WTC11 (cell line): ENCODE measurements around the gene PPP3CA. TPM values are rescaled to one million over a fixed set of nuclear protein-coding genes. Genes with fewer than 3 reads are reported as not detected.

Source experiments
- ATAC-seq: fragments of 200-7000 bp; cut with Tn5 transposase; 2 replicates; pipeline ENCODE4 v1.10.0; 2021; ENCODE audit warnings: mild to moderate bottlenecking, moderate library complexity
- CTCF ChIA-PET: fragments of 300-600 bp; sonication (Branson Sonifier 250); formaldehyde crosslinking; loops from one replicate; lab custom pipeline; 2021; ENCODE audit warnings: antibody characterized with exemption; lab: Charles Lee
- POLR2A ChIA-PET: fragments of 350-600 bp; sonication (Branson Sonifier 250); formaldehyde crosslinking; loops from one replicate; lab custom pipeline; 2021; ENCODE audit warnings: antibody characterized with exemption; lab: Charles Lee
- DNase-seq: peaks from one replicate; pipeline ENCODE4 v3.0.0; 2021; ENCODE audit warnings: low spot score
- H3K27ac Mint-ChIP-seq: 2 replicates; pipeline ENCODE4 v1.8.0; 2021; ENCODE audit warnings: mixed read lengths
- H3K27me3 Mint-ChIP-seq: 2 replicates; pipeline ENCODE4 v1.8.0; 2021; ENCODE audit warnings: low read depth, mild to moderate bottlenecking, moderate library complexity, mixed read lengths
- H3K36me3 Mint-ChIP-seq: 2 replicates; pipeline ENCODE4 v1.8.0; 2021; ENCODE audit warnings: mixed read lengths
- H3K4me1 Mint-ChIP-seq: 2 replicates; pipeline ENCODE4 v1.8.0; 2022; ENCODE audit warnings: mixed read lengths
- H3K4me3 Mint-ChIP-seq: 2 replicates; pipeline ENCODE4 v1.8.0; 2021; ENCODE audit warnings: mild to moderate bottlenecking, moderate library complexity, mixed read lengths
- H3K9me3 Mint-ChIP-seq: 2 replicates; pipeline ENCODE4 v1.8.0; 2021; ENCODE audit warnings: mixed read lengths
- ATF2 ChIP-seq: sonication (generic); formaldehyde crosslinking; IDR thresholded peaks from 2 replicates; pipeline ENCODE4 v1.8.1; 2022; ENCODE audit warnings: low read depth, missing genetic modification reagents, borderline replicate concordance
- ATF6 ChIP-seq: sonication (generic); formaldehyde crosslinking; IDR thresholded peaks from 2 replicates; pipeline ENCODE4 v1.8.1; 2023; ENCODE audit warnings: mild to moderate bottlenecking, missing genetic modification reagents
- CREM ChIP-seq: sonication (generic); formaldehyde crosslinking; IDR thresholded peaks from 2 replicates; pipeline ENCODE4 v1.8.1; 2022; ENCODE audit warnings: mild to moderate bottlenecking, missing genetic modification reagents, moderate library complexity
- ESRRA ChIP-seq: sonication (generic); formaldehyde crosslinking; IDR thresholded peaks from 2 replicates; pipeline ENCODE4 v1.8.1; 2022; ENCODE audit warnings: mild to moderate bottlenecking, missing genetic modification reagents, borderline replicate concordance
- GRHL2 ChIP-seq: fragments of 250-450 bp; sonication (Bioruptor Pico); IDR thresholded peaks from 2 replicates; pipeline ENCODE4 v1.8.0; 2022; ENCODE audit warnings: mild to moderate bottlenecking, moderate library complexity; ENCODE audit not compliant: insufficient replicate concordance, severe bottlenecking
- MXD4 ChIP-seq: fragments of 250-450 bp; sonication (Bioruptor Pico); IDR thresholded peaks from 2 replicates; pipeline ENCODE4 v1.8.0; 2021; ENCODE audit warnings: mild to moderate bottlenecking, moderate library complexity, borderline replicate concordance
- NFATC4 ChIP-seq: fragments of 250-450 bp; sonication (Bioruptor Pico); IDR thresholded peaks from 2 replicates; pipeline ENCODE4 v1.9.0; 2021; ENCODE audit warnings: mild to moderate bottlenecking
- PRRX2 ChIP-seq: fragments of 250-450 bp; sonication (Bioruptor Pico); IDR thresholded peaks from 2 replicates; pipeline ENCODE4 v1.8.0; 2021; ENCODE audit warnings: mild to moderate bottlenecking
- ZNF263 ChIP-seq: sonication (generic); formaldehyde crosslinking; IDR thresholded peaks from 2 replicates; pipeline ENCODE4 v1.8.1; 2022; ENCODE audit warnings: low read depth, mild to moderate bottlenecking, moderate library complexity, missing genetic modification reagents
- ZNF396 ChIP-seq: fragments of 250-450 bp; sonication (Bioruptor Pico); IDR thresholded peaks from 2 replicates; pipeline ENCODE4 v1.8.0; 2021; ENCODE audit warnings: mild to moderate bottlenecking, moderate library complexity, borderline replicate concordance
- total RNA-seq: library from RNA; stranded (reverse); gene quantifications from 3 replicates; pipeline ENCODE4 v1.2.3, GENCODE V29; 2021
- TF ChIP-seq, protein P1 (sequence below): fragments of 250-450 bp; sonication (Bioruptor Pico); conservative IDR thresholded peaks from 2 replicates; pipeline ENCODE4 v1.9.0; 2021; ENCODE audit warnings: mild to moderate bottlenecking
- TF ChIP-seq, protein P2 (sequence below): fragments of 250-450 bp; sonication (Bioruptor Pico); IDR thresholded peaks from 2 replicates; pipeline ENCODE4 v1.8.0; 2021; ENCODE audit warnings: mild to moderate bottlenecking
- TF ChIP-seq, protein P3 (sequence below): sonication (generic); formaldehyde crosslinking; IDR thresholded peaks from 2 replicates; pipeline ENCODE4 v1.8.1; 2023; ENCODE audit warnings: mild to moderate bottlenecking, missing genetic modification reagents

PPP3CA gene
- total RNA-seq, 1 experiment from 2014 or later = 41.6 TPM

- peaks cover 42% of the 10 kb centered on the region for H3K4me1 Mint-ChIP-seq
- ATAC-seq = no peak
- H3K9me3 Mint-ChIP-seq = no peaks in the 10 kb centered on the region
- H3K27me3 Mint-ChIP-seq = no peaks in the 10 kb centered on the region
- ChIA-PET CTCF (interaction anchor here (1.3 kb wide), 1 partner anchor 19 kb away, joined by 4 read pairs; no protein-coding TSS in a partner anchor), POLR2A (no interaction called here)
- no peak for TF ChIP-seq NFATC4
- TF ChIP-seq ESRRA (CRISPR knock-in tag) = no peak
- no peak for TF ChIP-seq ATF2 (CRISPR knock-in tag)
- no peak for TF ChIP-seq CREM (CRISPR knock-in tag)
- no peak for TF ChIP-seq ZNF263 (CRISPR knock-in tag)
- no peak for TF ChIP-seq GRHL2 (CRISPR knock-in tag)
- H3K27ac Mint-ChIP-seq = no peak overlapping the region
- no peak overlapping the region for H3K4me3 Mint-ChIP-seq
- DNase-seq = no peak
- no peaks in the 10 kb centered on the region for H3K36me3 Mint-ChIP-seq
Measured at GRCh38 chr4:100985576-100985975, 361.8 kb downstream of the PPP3CA start.

GRCh38 chr4:100984901-100985300 is 362.4 kb downstream of the PPP3CA start:
- DNase-seq = no peak
- Mint-ChIP-seq H3K4me3 (no peak overlapping the region), H3K27ac (no peak overlapping the region), H3K9me3 (no peaks in the 10 kb centered on the region), H3K36me3 (no peaks in the 10 kb centered on the region), H3K27me3 (no peaks in the 10 kb centered on the region), H3K4me1 (peaks cover 42% of the 10 kb centered on the region)
- POLR2A ChIA-PET = no interaction called here
- TF ChIP-seq ZNF396 (CRISPR knock-in tag) (no peak), MXD4 (CRISPR knock-in tag) (no peak), PRRX2 (CRISPR knock-in tag) (no peak), CREM (CRISPR knock-in tag) (no peak)
- TF ChIP-seq, protein P1, sequence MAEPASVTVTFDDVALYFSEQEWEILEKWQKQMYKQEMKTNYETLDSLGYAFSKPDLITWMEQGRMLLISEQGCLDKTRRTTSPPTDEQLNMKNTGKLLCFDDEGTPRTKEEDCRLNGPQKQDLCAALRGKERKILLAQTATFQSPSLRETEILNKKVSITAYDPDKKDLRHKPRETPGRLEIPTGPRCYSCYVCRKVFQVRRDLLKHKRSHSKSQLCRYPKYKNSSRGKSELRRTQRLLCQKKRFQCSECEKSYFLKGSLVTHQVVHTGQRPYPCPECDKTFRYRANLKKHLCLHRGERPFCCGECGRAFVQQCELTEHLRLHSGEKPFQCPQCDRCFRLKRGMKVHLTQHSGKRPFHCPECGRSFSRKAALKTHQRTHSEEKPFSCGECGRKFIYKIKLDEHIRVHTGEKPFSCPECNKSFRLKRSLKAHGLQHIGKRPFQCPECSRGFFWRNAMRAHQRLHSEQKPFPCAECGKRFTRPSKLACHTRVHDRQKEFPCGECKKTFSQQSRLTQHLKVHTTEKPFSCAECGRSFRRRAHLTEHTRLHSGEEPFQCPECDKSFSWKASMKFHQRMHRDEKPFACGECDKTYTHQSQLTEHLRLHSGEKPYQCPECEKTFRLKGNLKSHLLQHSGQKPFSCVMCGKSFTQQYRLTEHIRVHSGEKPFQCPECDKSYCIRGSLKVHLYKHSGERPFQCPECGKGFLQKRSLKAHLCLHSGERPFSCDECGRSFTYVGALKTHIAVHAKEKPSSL = no peak
- TF ChIP-seq, protein P2, sequence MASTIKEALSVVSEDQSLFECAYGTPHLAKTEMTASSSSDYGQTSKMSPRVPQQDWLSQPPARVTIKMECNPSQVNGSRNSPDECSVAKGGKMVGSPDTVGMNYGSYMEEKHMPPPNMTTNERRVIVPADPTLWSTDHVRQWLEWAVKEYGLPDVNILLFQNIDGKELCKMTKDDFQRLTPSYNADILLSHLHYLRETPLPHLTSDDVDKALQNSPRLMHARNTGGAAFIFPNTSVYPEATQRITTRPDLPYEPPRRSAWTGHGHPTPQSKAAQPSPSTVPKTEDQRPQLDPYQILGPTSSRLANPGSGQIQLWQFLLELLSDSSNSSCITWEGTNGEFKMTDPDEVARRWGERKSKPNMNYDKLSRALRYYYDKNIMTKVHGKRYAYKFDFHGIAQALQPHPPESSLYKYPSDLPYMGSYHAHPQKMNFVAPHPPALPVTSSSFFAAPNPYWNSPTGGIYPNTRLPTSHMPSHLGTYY (CRISPR knock-in tag) = no peak
- CTCF ChIA-PET = no interaction called here
- no peak for ATAC-seq

GRCh38 chr4:100983426-100983825 is 363.9 kb downstream of the PPP3CA start:
- no peak for TF ChIP-seq ATF6 (CRISPR knock-in tag)
- TF ChIP-seq, protein P3, sequence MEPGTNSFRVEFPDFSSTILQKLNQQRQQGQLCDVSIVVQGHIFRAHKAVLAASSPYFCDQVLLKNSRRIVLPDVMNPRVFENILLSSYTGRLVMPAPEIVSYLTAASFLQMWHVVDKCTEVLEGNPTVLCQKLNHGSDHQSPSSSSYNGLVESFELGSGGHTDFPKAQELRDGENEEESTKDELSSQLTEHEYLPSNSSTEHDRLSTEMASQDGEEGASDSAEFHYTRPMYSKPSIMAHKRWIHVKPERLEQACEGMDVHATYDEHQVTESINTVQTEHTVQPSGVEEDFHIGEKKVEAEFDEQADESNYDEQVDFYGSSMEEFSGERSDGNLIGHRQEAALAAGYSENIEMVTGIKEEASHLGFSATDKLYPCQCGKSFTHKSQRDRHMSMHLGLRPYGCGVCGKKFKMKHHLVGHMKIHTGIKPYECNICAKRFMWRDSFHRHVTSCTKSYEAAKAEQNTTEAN (CRISPR knock-in tag) = no peak
- no peak overlapping the region for H3K27ac Mint-ChIP-seq
- CTCF ChIA-PET = no interaction called here
- peaks cover 35% of the 10 kb centered on the region for H3K4me1 Mint-ChIP-seq
- no peaks in the 10 kb centered on the region for H3K36me3 Mint-ChIP-seq
- no peaks in the 10 kb centered on the region for H3K9me3 Mint-ChIP-seq
- no peak for ATAC-seq
- no peak overlapping the region for H3K4me3 Mint-ChIP-seq
- no peak for DNase-seq
- POLR2A ChIA-PET = no interaction called here
- H3K27me3 Mint-ChIP-seq = no peaks in the 10 kb centered on the region
